Breast epithelium (tissue), 4 donors: ENCODE measurements around the gene FKBP8. TPM values are rescaled to one million over a fixed set of nuclear protein-coding genes. Genes with fewer than 3 reads are reported as not detected.
A peak's percentile ranks its signal among the peaks of the same experiment; 100 is the strongest.

Experiments used
- DNase-seq, 2 donors: peaks; one replicate each; pipeline ENCODE4 v3.0.0-alpha.2; 2019; ENCODE audit warnings: low spot score in 2 of 2
- H3K27ac ChIP-seq, 2 donors: fragments of 200-600 bp; sonication (generic) in 1 of 2; one replicate each; pipeline ENCODE4 v1.5.1; 2016 to 2019; ENCODE audit warnings: mild to moderate bottlenecking in 1 of 2
- H3K27me3 ChIP-seq, 2 donors: fragments of 200-600 bp; sonication (generic) in 1 of 2; one replicate each; pipeline versions ENCODE4 v1.5.1 to v1.6.0; 2017 to 2019; ENCODE audit warnings: control low read depth in 1 of 2, mild to moderate bottlenecking in 1 of 2
- H3K36me3 ChIP-seq: fragments of 200-600 bp; one replicate; pipeline ENCODE4 v1.5.1; 2019
- H3K4me1 ChIP-seq, 2 donors: fragments of 200-600 bp; sonication (generic); one replicate each; pipeline ENCODE4 v1.5.1; 2016 to 2019; ENCODE audit warnings: control low read depth in 1 of 2
- H3K4me3 ChIP-seq, 3 donors: fragments of 200-600 bp; sonication (generic); 1 replicate in 2 of 3; 2 replicates in 1 of 3; pipeline ENCODE4 v1.5.1; 2016 to 2019; ENCODE audit warnings: mild to moderate bottlenecking in 3 of 3, moderate library complexity in 2 of 3
- H3K9me3 ChIP-seq, 2 donors: fragments of 200-600 bp; sonication (generic) in 1 of 2; one replicate each; pipeline ENCODE4 v1.5.1; 2016 to 2019; ENCODE audit warnings: control low read depth in 1 of 2
- CTCF ChIP-seq, 3 donors: fragments of 450-650 bp; IDR thresholded peaks; one replicate each; pipeline ENCODE4 v1.5.1; 2016 to 2017; ENCODE audit warnings: antibody characterized with exemption in 3 of 3, mild to moderate bottlenecking in 3 of 3, moderate library complexity in 3 of 3
- POLR2A ChIP-seq: fragments of 450-650 bp; IDR thresholded peaks from one replicate; pipeline ENCODE4 v1.6.1; 2016; ENCODE audit warnings: antibody characterized with exemption, mild to moderate bottlenecking, moderate library complexity
- POLR2AphosphoS5 ChIP-seq, 3 donors: sonication (generic); formaldehyde crosslinking; IDR thresholded peaks; one replicate each; pipeline ENCODE4 v1.6.1; 2017; ENCODE audit warnings: antibody characterized with exemption in 3 of 3
- intact Hi-C: fragments of 100-400 bp; cut with DNase I; formaldehyde crosslinking; loops from one replicate; pipeline ENCODE4 v1.15.1; 2023; ENCODE audit warnings: low total_unique reads
- total RNA-seq, 3 donors: library from RNA; depleted of rRNA; stranded (reverse); fragments of >200 nt; gene quantifications; one replicate each; pipeline ENCODE4 v1.1.0, GENCODE V29; 2016

Gene FKBP8
- total RNA-seq, 3 donors from 2014 or later, result 214 to 336 (median 294) TPM

GRCh38 chr19:18508585-18508984 is 34.8 kb downstream of the FKBP8 start:
- DNase-seq, result no peak
- Histone ChIP-seq H3K27me3 (no peaks in the 10 kb centered on the region), H3K4me3 (no peak overlapping the region), H3K9me3 (no peaks in the 10 kb centered on the region), H3K36me3 (no peaks in the 10 kb centered on the region), H3K27ac (peak overlapping the region; percentile 3 to 69), H3K4me1 (peaks cover 16 to 21% of the 10 kb centered on the region in 2 donors)
- TF ChIP-seq POLR2A, result no peak
- no peak for TF ChIP-seq POLR2AphosphoS5 (IDR thresholded peaks at IDR 0.05)
- no peak for TF ChIP-seq CTCF (IDR thresholded peaks at IDR 0.05)
- intact Hi-C loops, result no loop called here

- H3K27ac ChIP-seq, result peak overlapping the region; percentile 3 to 69
Measured at GRCh38 chr19:18507727-18508440, 35.5 kb downstream of the FKBP8 start.

GRCh38 chr19:18507021-18507726 is 36.2 kb downstream of the FKBP8 start:
- no peak for DNase-seq
- intact Hi-C loops, result no loop called here
- Histone ChIP-seq H3K9me3 (no peaks in the 10 kb centered on the region), H3K4me3 (peak overlapping the region in 1 of 3 donors; percentile 5), H3K27ac (peak overlapping the region; percentile 3 to 67), H3K27me3 (no peaks in the 10 kb centered on the region), H3K36me3 (no peaks in the 10 kb centered on the region), H3K4me1 (peaks cover 28% of the 10 kb centered on the region in 2 donors)
- TF ChIP-seq POLR2A, result no peak
- TF ChIP-seq CTCF (IDR thresholded peaks at IDR 0.05), result no peak
- TF ChIP-seq POLR2AphosphoS5 (IDR thresholded peaks at IDR 0.05), result no peak

More at GRCh38 chr19:18507727-18508440, 35.5 kb downstream of the FKBP8 start:
- intact Hi-C loops, result no loop called here
- Histone ChIP-seq H3K36me3 (no peaks in the 10 kb centered on the region), H3K4me1 (peaks cover 21 to 23% of the 10 kb centered on the region in 2 donors), H3K9me3 (no peaks in the 10 kb centered on the region), H3K4me3 (peak overlapping the region in 1 of 3 donors; percentile 5), H3K27me3 (no peaks in the 10 kb centered on the region)
- no peak for TF ChIP-seq CTCF (IDR thresholded peaks at IDR 0.05)
- DNase-seq, result no peak

- peak overlapping the region in 1 of 3 donors; percentile 5 for H3K4me3 ChIP-seq
- no peaks in the 10 kb centered on the region for H3K9me3 ChIP-seq
- H3K36me3 ChIP-seq, result no peaks in the 10 kb centered on the region
- H3K4me1 ChIP-seq, result peaks cover 31 to 36% of the 10 kb centered on the region in 2 donors
- intact Hi-C loops, result no loop called here
- DNase-seq, result no peak
- H3K27me3 ChIP-seq, result no peaks in the 10 kb centered on the region
- TF ChIP-seq POLR2A (no peak), CTCF (IDR thresholded peaks at IDR 0.05) (no peak), POLR2AphosphoS5 (IDR thresholded peaks at IDR 0.05) (no peak)
- peak overlapping the region; percentile 26 to 67 for H3K27ac ChIP-seq
Measured at GRCh38 chr19:18506101-18506930, 37.1 kb downstream of the FKBP8 start.
